ENCODE measurements around the gene LYPD6B.
"Not testable (repeated sequence)": the region's sequence is repeated elsewhere in the genome, so short reads cannot be mapped to it uniquely, and the experiment has no call there.

Gene LYPD6B

DNA sequence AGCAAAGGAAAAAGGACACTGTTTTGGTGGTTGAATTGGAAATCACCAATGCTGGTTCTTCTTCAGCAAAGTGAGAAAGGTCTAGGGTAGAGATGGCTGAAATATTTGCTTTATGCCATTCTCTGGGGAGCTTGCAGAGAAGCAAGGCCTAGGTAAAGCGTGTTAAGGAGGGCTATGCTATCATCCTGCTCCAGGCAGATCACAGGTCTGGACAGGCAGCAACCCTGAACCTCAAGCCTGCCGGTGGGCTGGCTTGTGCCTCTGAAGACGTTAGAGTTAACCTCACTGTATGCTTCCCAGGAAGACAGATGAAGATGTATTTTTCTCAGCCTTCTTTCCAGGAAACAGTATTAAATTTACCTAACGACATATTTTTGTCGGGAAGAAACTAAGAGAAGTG lies 153.4 kb downstream of the LYPD6B start:
- DNase-seq (ENCODE audit: low read depth in 2 of 2): no peak

- no peak for DNase-seq (ENCODE audit: low read depth in 2 of 2)
Observed at GRCh38 chr2:149192427-149192826, 153.9 kb downstream of the LYPD6B start.

GRCh38 chr2:149200109-149200520 lies 161.6 kb downstream of the LYPD6B start:
- no peak for DNase-seq (ENCODE audit: low read depth in 2 of 2)

- DNase-seq (ENCODE audit: low read depth in 2 of 2): no peak
Observed at GRCh38 chr2:149204686-149205085, 166.2 kb downstream of the LYPD6B start.

- no peak for DNase-seq (ENCODE audit: low read depth in 2 of 2)
Observed at GRCh38 chr2:149205143-149205542, 166.6 kb downstream of the LYPD6B start.

DNA sequence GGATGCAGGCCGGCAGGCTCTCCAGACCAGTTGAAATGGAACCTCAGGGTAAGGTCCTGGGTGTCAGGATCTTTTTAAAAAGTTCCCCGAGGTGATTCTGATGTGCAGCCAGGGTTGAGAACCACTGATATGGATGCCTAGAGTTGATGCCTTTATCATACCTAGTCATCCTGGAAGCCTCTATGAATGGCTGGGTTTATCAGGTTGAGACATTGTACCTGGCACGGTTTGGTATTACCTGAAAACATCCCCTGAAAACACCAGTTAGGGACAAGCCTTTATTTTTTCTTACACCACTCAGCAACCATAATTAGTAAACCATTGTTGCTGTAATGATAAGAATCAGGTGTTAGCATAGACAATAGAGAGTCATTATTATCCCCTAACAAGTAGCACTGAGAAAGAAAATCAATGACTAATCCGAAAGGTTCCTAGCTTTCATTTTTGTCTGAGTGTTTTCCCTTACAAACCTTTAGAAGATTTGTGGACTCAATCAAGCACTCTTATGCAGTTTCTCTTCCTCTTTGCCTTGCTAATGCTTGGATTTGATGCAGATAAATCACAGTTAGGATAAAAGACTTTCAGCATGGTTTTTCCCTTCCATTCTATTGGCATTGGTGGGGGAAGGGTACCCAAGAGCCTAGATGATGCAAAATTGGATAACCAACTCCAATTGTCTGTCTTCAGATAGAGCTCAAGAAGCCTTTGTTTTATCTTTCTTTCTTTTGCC lies 175.4 kb downstream of the LYPD6B start:
- DNase-seq (ENCODE audit: low read depth in 2 of 2): no peak

DNA sequence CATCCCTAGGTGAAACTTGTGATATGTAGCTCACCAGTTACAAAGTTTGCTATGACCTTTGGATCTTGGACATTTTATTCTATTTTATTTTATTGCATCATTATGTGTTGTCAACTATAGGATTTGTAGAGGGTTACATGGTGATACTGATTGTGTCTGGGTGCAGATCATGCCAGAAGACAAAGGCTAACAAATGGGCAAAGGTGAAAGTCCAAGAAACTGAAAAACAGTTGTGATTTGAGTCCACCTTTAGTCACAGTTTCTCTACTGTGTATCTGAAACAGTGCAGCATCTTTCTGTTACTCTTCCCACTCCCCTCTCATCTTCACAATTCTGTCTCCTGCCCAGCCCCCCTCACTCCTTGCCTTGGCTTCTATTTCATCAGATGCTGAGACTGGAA lies 180.0 kb downstream of the LYPD6B start:
- DNase-seq (ENCODE audit: low read depth in 2 of 2): no peak

DNA sequence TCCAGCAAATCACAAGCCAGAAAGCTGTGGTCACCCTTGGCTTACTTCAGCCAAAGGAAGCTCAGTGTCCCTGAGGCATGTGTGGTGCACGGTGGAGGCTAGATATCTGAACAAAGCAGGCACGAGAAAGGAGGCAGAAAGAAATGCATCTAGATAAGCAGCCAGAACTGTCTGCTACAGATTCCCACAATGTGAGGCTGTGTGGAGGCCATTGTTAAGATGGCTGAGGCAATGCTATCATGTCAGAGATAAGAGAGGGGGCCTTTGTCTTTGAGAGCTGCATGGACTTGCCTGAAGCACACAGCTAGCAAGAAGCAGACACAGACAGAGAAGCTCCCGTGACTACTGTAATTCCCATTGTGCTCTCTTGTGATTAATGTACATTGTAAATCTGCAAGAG lies 181.4 kb downstream of the LYPD6B start:
- no peak for DNase-seq (ENCODE audit: low read depth in 2 of 2)

DNA sequence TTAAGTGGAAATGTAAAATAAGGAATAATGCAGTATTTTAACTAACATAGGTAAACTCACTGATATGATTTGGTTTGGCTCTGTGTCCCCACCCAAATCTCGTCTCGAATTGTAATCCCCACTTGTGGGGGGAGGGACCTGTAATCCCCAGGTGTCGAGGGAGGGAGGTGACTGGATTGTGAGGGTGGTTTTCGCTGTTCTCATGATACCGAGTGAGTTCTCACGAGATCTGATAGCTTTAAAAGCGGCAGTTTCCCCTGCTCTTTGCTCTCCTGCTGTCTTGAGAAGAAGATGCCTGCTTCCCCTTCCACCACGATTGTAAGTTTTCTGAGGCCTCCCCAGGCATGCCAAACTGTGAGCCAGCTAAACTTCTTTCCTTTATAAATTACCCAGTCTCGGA lies 182.5 kb downstream of the LYPD6B start:
- DNase-seq (ENCODE audit: low read depth in 2 of 2): no peak

GRCh38 chr2:149221898-149222297 lies 183.4 kb downstream of the LYPD6B start:
- DNase-seq (ENCODE audit: low read depth in 2 of 2): no peak

- no peak for DNase-seq (ENCODE audit: low read depth in 2 of 2)
Observed at GRCh38 chr2:149223472-149224095, 185.1 kb downstream of the LYPD6B start.

DNA sequence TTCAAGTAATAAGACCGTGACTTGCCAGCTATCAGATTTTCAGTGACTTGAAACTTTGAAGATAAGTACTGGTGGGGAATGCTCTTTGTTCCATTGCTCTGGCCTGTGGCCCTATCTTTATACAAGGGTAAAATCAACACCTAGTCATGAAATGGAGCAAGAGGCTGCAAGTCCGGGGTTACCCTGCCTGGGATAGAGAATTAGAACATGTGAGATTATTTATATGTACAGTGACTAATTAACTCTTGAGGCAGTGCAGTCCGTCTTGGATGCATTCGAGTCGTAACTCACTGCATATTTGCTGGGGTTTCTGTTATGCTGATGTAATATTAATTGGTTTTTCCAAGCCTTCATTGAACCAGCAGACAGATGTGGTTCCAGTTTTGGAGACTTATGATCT lies 186.0 kb downstream of the LYPD6B start:
- no peak for DNase-seq (ENCODE audit: low read depth in 2 of 2)

DNA sequence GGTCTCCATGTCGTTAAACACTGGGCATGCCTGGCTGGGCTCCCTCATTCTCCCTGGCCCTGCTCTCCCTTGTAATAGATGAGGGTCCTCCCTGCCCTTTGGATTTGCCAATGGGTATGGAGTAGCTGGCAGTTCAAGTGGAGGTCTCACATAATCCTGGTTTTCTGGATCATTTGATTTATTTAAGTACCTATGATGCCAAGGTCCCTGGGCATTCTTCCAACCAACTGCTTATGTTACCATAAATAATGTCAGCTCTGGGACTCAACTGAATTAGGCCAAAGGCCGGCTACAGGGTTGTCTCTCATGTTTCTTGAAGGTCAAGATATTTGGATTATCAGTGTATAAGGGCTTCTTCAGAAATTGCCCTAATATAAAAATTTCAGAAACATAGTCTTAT lies 186.9 kb downstream of the LYPD6B start:
- no peak for DNase-seq (ENCODE audit: low read depth in 2 of 2)

DNA sequence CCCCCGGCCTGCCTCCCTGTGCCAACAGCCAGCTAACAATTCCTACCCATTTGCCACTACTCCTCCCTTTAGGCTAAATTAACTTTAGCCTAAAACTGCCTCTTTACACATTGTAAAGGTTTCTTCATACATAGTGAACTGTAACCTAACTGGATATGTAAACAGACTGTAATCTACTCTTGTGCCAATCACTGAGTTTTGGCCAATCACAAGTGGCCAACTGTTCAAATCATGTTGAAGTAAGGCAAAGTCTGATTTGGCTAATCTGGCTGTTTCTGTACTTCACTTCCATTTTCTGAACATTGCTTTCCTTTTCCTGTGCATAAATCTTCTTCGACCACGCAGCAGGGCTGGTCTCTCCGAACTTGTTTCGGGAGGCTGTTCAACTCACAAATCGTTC lies 188.3 kb downstream of the LYPD6B start:
- DNase-seq (ENCODE audit: low read depth in 2 of 2): no peak

DNA sequence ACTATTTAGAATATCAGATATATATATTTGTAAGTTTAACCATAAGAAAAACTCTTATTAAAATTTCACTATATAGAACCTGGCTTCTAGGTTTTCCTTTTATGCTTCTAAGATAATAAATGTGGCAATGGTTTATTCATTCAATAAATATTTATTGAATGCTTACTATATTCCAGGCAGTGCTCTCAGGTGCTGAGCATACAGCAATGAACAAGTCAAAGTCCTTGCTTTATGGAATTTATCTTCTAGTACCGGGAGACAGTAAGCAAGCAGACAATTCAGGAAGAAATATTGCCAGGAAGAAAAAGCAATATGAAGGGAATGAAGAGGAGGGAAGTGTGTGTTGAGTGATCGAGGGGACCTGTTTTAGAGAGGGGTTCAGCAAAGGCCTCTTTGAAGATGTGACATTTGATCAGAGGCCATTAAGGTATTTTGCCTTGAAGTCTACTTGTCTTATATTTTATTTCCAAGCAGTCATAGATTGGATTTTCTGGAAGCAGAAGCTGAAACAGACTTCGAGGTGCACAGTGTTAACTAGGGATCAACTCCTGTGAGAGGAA lies 197.4 kb downstream of the LYPD6B start:
- DNase-seq (ENCODE audit: low read depth in 2 of 2): no peak

- DNase-seq (ENCODE audit: low read depth in 2 of 2): no peak
Observed at GRCh38 chr2:149236410-149236809, 197.9 kb downstream of the LYPD6B start.

DNA sequence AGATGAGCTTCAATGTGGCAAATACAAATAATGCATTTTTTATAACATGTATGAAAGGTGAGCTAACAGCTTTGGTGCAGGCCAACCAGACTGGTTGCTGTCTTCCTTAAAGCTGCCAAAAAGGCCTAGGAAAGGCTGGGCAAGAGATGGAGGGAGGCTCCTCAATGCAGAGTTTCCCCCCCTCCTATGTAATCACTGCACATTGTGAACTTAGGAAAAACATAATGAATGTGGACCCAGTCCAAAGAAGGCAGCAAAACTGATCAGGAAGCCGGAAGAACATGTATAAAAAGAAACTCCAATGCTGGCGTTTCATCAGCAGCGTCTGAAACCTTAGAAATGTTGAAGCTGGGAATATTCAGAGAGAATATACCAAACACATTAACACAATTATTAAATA lies 207.7 kb downstream of the LYPD6B start:
- DNase-seq (ENCODE audit: low read depth in 2 of 2): no peak

DNA sequence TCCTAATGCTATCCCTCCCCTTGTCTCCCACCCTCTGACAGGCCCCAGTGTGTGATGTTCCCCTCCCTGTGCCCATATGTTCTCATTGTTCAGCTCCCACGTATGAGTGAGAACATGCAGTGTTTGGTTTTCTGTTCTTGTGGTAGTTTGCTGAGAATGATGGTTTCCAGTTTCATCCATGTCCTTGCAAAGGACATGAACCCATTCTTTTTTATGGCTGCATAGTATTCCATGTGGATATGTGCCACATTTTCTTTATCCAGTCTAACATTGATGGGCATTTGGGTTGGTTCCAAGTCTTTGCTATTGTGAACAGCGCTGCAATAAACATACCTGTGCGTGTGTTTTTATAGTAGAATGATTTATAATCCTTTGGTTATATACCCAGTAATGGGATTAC lies 212.9 kb downstream of the LYPD6B start:
- not testable (repeated sequence) for DNase-seq (ENCODE audit: low read depth in 2 of 2)

DNA sequence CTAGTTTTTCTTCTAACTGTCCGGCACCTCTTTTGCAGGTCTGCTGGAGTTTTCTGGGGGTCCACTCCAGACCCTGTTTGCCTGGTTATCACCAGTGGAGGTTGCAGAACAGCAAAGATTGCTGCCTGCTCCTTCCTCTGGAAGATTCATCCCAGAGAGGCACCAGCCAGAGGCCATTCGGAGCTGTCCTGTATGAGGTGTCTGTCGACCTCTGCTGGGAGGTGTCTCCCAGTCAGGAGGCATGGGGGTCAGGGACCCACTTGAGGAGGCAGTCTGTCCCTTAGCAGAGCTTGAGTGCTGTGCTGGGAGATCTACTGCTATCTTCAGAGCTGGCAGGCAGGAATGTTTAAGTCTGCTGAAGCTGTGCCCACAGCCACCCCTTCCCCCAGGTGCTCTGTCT lies 218.4 kb downstream of the LYPD6B start:
- DNase-seq (ENCODE audit: low read depth in 2 of 2): not testable (repeated sequence)

DNA sequence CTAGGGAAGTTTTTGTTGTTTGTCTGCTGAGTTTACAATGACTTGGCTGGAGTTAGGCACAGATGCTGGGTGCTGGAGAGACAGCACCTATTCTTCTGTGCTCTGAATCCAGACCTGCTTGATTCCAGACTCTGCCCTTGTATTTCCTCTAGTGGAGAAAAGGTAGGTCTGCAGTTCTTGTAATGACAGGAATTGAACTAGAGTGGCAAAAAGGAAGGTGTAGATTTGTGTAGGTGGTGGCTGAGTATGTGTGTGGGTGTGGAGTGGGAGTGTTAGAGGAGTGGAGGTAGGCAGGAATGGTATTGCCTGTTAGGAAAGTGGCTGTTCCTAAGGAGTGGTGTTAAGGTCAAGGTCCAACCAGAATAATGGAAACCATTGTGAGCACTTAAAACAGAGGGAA lies 220.0 kb downstream of the LYPD6B start:
- DNase-seq (ENCODE audit: low read depth in 2 of 2): no peak

DNA sequence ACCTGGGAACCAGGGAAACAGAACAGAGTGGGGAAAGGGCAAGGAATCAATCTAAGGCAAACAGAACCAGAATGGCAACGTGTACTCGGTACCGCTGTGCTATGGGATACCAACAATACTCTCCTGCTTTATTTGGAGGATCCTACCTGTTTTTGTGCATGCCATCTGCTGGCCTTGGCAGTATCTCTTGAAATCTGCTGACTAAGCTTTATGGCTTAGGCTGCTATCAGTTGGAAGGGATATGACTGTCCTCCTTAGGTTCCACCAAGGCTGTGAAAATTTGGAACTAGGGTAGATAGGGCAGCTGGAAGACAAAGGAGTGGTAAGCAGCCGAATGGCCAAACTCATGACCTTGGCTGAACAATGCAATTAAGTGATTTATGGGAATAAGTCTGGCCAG lies 220.6 kb downstream of the LYPD6B start:
- DNase-seq (ENCODE audit: low read depth in 2 of 2): no peak

GRCh38 chr2:149261692-149262091 lies 223.2 kb downstream of the LYPD6B start:
- no peak for DNase-seq (ENCODE audit: low read depth in 2 of 2)
